ENCODE measurements around the gene STXBP6. TPM values are rescaled to one million over a fixed set of nuclear protein-coding genes. Genes with fewer than 3 reads are reported as not detected.

The STXBP6 gene
- total and polyA plus RNA-seq, 10 of the 15 experiments (the other 5 are each of a cell fraction or from before 2014, with no cell fraction given) = 1.2 to 47.3 (median 1.9) TPM

DNA sequence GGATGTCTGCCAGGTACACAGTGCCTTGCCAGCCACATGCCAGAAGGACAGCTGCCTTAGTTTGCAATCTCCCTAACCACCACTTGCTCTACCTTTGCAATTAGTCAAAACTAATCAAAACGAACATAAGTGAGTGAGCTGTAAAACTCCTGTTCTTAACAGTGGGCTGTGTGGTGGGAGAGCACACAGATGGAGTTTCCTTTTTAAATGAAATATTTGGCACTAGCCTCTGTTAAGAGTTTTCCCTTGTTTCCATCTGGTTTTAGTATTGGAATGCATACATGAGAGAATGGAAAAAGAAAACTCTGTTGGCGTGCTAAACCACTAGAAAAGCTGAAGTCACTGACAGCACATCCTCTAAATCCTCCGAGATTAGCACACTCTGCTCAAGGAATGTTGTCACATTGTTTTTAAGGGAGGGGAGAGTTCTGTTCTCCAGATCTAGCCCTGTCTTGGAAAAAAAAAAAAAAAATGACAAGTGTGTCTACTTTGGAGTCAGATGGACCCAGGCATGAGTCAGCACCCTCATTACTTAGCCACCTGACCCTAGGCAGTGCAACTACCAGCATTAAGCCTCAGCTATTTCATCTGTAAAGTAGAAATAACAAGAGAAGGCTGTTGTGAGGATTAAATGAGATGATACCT is 83.9 kb downstream of the STXBP6 start:
- WGBS (ENCODE audit: insufficient coverage, insufficient replicate concordance, low lambda C conversion rate, missing lambda C conversion rate) = 5% methylated on average over 3 of the region's 3 CpGs
- Histone ChIP-seq H4K20me1 (ENCODE audit: control insufficient read depth, insufficient read depth) (no peaks in the 10 kb centered on the region), H3K9me3 (replicated peaks; ENCODE audit: control insufficient read depth, insufficient read depth, low read length) (no peaks in the 10 kb centered on the region), H3K9ac (ENCODE audit: control insufficient read depth, insufficient read depth, low read length) (no peak overlapping the region), H3K4me2 (ENCODE audit: control insufficient read depth, insufficient read depth) (no peak overlapping the region), H3K4me1 (ENCODE audit: control insufficient read depth, insufficient read depth, low read length) (no peaks in the 10 kb centered on the region), H2AFZ (ENCODE audit: control insufficient read depth, low read depth, low read length) (no peak overlapping the region), H3K36me3 (ENCODE audit: control insufficient read depth in 2 of 2, insufficient read depth in 2 of 2, low read length in 1 of 2) (no peaks in the 10 kb centered on the region), H3K79me2 (ENCODE audit: control insufficient read depth, insufficient read depth, low read length) (no peaks in the 10 kb centered on the region), H3K27me3 (replicated peaks in 1 of 2; ENCODE audit: control insufficient read depth in 2 of 2, insufficient read depth in 2 of 2, low read length in 1 of 2) (no peaks in the 10 kb centered on the region), H3K4me3 (no peak overlapping the region), H3K27ac (ENCODE audit: control insufficient read depth, insufficient read depth) (no peak overlapping the region)
- RAD21 ChIA-PET (ENCODE audit: unreplicated experiment) = interaction anchor here (0.8 to 4.1 kb wide), 13 partner anchors 7 to 255 kb away, joined by 3 to 37 read pairs (median 4); no protein-coding TSS in a partner anchor
- FAIRE-seq (no peak), ATAC-seq (peak; percentile 69), DNase-seq (ENCODE audit: low read depth, low spot score) (no peak)
- in situ Hi-C loops (cut with MboI) (no loop called here), intact Hi-C loops (cut with micrococcal nuclease; ENCODE audit: unreplicated experiment) (no loop called here)
- POLR2A ChIA-PET = interaction anchor here (0.5 to 1.5 kb wide), 10 partner anchors 8 to 179 kb away, joined by 3 to 9 read pairs (median 4); no protein-coding TSS in a partner anchor
- TF ChIP-seq MTA2 (IDR thresholded peaks at IDR 0.05; ENCODE audit: low read depth) = no peak
- TF ChIP-seq POLR2AphosphoS2 (IDR thresholded peaks at IDR 0.05; ENCODE audit: low read depth, low read length) = no peak
- TF ChIP-seq FOXM1 (IDR thresholded peaks at IDR 0.05; ENCODE audit: low read depth, low read length) = no peak
- no peak for TF ChIP-seq NFXL1 (IDR thresholded peaks at IDR 0.05; ENCODE audit: borderline replicate concordance)
- no peak for TF ChIP-seq JUNB (IDR thresholded peaks at IDR 0.05)
- TF ChIP-seq PAX5 (IDR thresholded peaks at IDR 0.05; ENCODE audit: borderline replicate concordance, low read depth, low read length) = no peak
- TF ChIP-seq MYC (IDR thresholded peaks at IDR 0.05; ENCODE audit: insufficient read depth, insufficient read length, insufficient replicate concordance, low read length, severe bottlenecking) = no peak
- TF ChIP-seq HCFC1 (IDR thresholded peaks at IDR 0.05; ENCODE audit: low read length) = no peak
- TF ChIP-seq HDAC2 (IDR thresholded peaks at IDR 0.05) = no peak
- no peak for TF ChIP-seq ATF7 (IDR thresholded peaks at IDR 0.05; ENCODE audit: low read depth)
- no peak for TF ChIP-seq MEF2A (IDR thresholded peaks at IDR 0.05; ENCODE audit: insufficient read depth, low read depth, low read length)
- TF ChIP-seq, protein P1, sequence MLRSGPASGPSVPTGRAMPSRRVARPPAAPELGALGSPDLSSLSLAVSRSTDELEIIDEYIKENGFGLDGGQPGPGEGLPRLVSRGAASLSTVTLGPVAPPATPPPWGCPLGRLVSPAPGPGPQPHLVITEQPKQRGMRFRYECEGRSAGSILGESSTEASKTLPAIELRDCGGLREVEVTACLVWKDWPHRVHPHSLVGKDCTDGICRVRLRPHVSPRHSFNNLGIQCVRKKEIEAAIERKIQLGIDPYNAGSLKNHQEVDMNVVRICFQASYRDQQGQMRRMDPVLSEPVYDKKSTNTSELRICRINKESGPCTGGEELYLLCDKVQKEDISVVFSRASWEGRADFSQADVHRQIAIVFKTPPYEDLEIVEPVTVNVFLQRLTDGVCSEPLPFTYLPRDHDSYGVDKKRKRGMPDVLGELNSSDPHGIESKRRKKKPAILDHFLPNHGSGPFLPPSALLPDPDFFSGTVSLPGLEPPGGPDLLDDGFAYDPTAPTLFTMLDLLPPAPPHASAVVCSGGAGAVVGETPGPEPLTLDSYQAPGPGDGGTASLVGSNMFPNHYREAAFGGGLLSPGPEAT (IDR thresholded peaks at IDR 0.05; ENCODE audit: low read depth) = peak; percentile 39; the same call in 1 of the 2 replicates
- TF ChIP-seq EP300 (IDR thresholded peaks at IDR 0.05; ENCODE audit: borderline replicate concordance in 1 of 2, control insufficient read depth in 1 of 2, low read depth in 2 of 2, low read length in 2 of 2) = 0 out of 4 replicates have a peak, but pooled peaks of 1 of the 2 experiments have one; percentile 9
- TF ChIP-seq, protein P2, sequence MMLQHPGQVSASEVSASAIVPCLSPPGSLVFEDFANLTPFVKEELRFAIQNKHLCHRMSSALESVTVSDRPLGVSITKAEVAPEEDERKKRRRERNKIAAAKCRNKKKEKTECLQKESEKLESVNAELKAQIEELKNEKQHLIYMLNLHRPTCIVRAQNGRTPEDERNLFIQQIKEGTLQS (IDR thresholded peaks at IDR 0.05; ENCODE audit: borderline replicate concordance, extremely low read depth, low read depth, low read length) = no peak
- TF ChIP-seq BMI1 (IDR thresholded peaks at IDR 0.05; ENCODE audit: borderline replicate concordance) = no peak
- TF ChIP-seq POLR2A (IDR thresholded peaks at IDR 0.05; ENCODE audit: low read depth, low read length) = no peak
- no peak for TF ChIP-seq TCF7 (IDR thresholded peaks at IDR 0.05; ENCODE audit: borderline replicate concordance)
- no peak for TF ChIP-seq GABPA (IDR thresholded peaks at IDR 0.05; ENCODE audit: low read depth)
- peak; percentile 49; the same call in 1 of the 2 replicates for TF ChIP-seq RAD51 (IDR thresholded peaks at IDR 0.05)
- peak; percentile 25; the same call in 1 of the 2 replicates for TF ChIP-seq ZNF384 (IDR thresholded peaks at IDR 0.05; ENCODE audit: borderline replicate concordance, low read depth, low read length)
- TF ChIP-seq FOXK2 (IDR thresholded peaks at IDR 0.05) = no peak
- no peak for TF ChIP-seq POLR2AphosphoS5 (IDR thresholded peaks at IDR 0.05; ENCODE audit: low read length)
- TF ChIP-seq IKZF1 (conservative IDR thresholded peaks at IDR 0.05) = 0 out of 2 replicates have a peak, but pooled peaks have one; percentile 21
- no peak for TF ChIP-seq RBBP5 (conservative IDR thresholded peaks at IDR 0.05)
- BruUV-seq (replicated peaks) = no TSS peak
- SMC1A ChIA-PET (ENCODE audit: uncharacterized antibody, unreplicated experiment) = interaction anchor here (0.7 to 19.2 kb wide), 16 partner anchors 11 to 159 kb away, joined by 3 to 390 read pairs (median 5); no protein-coding TSS in a partner anchor
- CTCF ChIA-PET = interaction anchor here (0.6 to 2.0 kb wide), 14 partner anchors 8 to 276 kb away, joined by 3 to 14 read pairs (median 3); no protein-coding TSS in a partner anchor
